K562 treated with DMSO at 1 percent for 24 hours (cell line): ENCODE data around the gene NR4A2. TPM values are rescaled to one million over a fixed set of nuclear protein-coding genes. Genes with fewer than 3 reads are reported as not detected.

ENCODE experiments used
- total RNA-seq: library from RNA; unstranded; fragments of 300-600 nt; gene quantifications from 2 replicates; pipeline ENCODE4 v1.2.3, GENCODE V29; 2022; ENCODE audit warnings: low read depth; ENCODE audit not compliant: insufficient read depth

Gene NR4A2
- total RNA-seq: 2.8 and 4.6 TPM in 2 replicates

DNA sequence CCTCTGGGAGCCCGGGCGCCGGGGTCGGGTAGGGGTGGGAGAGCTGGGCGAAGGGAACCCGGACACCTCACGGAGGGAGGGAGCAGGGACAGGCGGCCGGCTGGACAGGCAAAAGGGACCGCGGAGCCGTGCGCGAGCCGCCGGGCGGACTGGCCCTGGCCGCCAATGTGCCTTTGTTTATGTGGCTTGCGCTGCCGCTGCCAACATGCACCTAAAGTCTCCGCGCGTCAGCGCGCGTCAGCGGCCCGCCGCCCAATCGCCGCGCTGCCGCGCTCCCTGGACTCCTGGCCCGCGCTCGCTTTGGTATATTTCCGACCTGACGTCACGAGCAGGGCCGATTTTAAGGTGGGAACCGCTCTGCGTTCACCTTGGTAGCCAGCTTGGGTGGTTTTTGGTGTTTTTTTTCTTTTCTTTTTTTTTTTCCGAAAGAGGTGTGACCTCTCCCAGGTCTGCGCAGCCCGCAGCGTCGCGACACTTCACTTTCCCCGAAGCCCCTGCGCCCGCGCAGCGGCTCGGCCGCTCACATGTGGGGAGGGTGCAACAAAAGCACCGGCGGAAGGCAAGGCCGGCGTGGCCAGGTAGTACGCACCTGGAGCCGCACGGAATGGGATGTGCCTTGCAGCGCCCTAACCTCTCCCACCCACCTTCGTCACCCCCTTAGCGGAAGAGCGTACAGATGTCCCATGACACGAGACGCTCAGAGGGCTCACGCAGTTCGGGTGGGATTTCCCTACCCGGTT is at the start of gene NR4A2:
NR4A2 (minus strand) TSS at position 188 of the 740 bp plus-strand sequence. CDS start 2,535 bp downstream, outside the sequence.

Other genes starting within 250 kb of the NR4A2 start
- 20.6 and 28.6 TPM in 2 replicates for gene GPD2, start 103.7 kb upstream of the NR4A2 start, total RNA-seq